Smooth muscle cell (in vitro differentiated cells): ENCODE data around the gene CHCHD6. TPM values are rescaled to one million over a fixed set of nuclear protein-coding genes. Genes with fewer than 3 reads are reported as not detected.

Experiments used
- DNase-seq: peaks from one replicate; lab custom pipeline; 2025; ENCODE audit not compliant: unreplicated experiment; lab: John Stamatoyannopoulos, UW
- H2AFZ ChIP-seq: fragments of 200-600 bp; sonication (generic); 2 replicates; pipeline ENCODE4 v1.6.0; 2016; ENCODE audit warnings: antibody characterized with exemption, low read depth, mild to moderate bottlenecking
- H3F3A ChIP-seq: fragments of 200-600 bp; sonication (generic); 2 replicates; pipeline ENCODE4 v1.6.0; 2017; ENCODE audit warnings: antibody characterized with exemption, low read depth
- H3K27ac ChIP-seq: fragments of 200-600 bp; sonication (generic); 2 replicates; pipeline ENCODE4 v1.5.1; 2016; ENCODE audit warnings: low read depth, mild to moderate bottlenecking
- H3K27me3 ChIP-seq: fragments of 200-600 bp; sonication (generic); 2 replicates; pipeline ENCODE4 v1.6.1; 2016; ENCODE audit warnings: low read depth, mild to moderate bottlenecking
- H3K36me3 ChIP-seq: fragments of 200-600 bp; sonication (generic); 2 replicates; pipeline ENCODE4 v1.5.1; 2016; ENCODE audit warnings: low read depth
- H3K4me1 ChIP-seq: fragments of 200-600 bp; sonication (generic); 2 replicates; pipeline ENCODE4 v1.5.1; 2016; ENCODE audit warnings: low read depth
- H3K4me2 ChIP-seq: fragments of 200-600 bp; sonication (generic); 2 replicates; pipeline ENCODE4 v1.6.0; 2016; ENCODE audit warnings: mild to moderate bottlenecking
- H3K4me3 ChIP-seq: fragments of 200-600 bp; sonication (generic); 2 replicates; pipeline ENCODE4 v1.5.1; 2016; ENCODE audit warnings: mild to moderate bottlenecking
- H3K79me2 ChIP-seq: fragments of 200-600 bp; sonication (generic); 2 replicates; pipeline ENCODE4 v1.6.0; 2016; ENCODE audit warnings: low read depth, mild to moderate bottlenecking
- H3K9ac ChIP-seq: fragments of 200-600 bp; sonication (generic); 2 replicates; pipeline ENCODE4 v1.6.0; 2016; ENCODE audit warnings: low read depth
- H3K9me3 ChIP-seq: fragments of 200-600 bp; sonication (generic); replicated peaks from 2 replicates; pipeline ENCODE4 v1.5.1; 2016; ENCODE audit warnings: low read depth
- H4K20me1 ChIP-seq: fragments of 200-600 bp; sonication (generic); 2 replicates; pipeline ENCODE4 v1.6.0; 2016; ENCODE audit warnings: low read depth
- CTCF ChIP-seq: fragments of 200-600 bp; sonication (generic); IDR thresholded peaks from 2 replicates; pipeline ENCODE4 v1.5.1; 2017; ENCODE audit warnings: borderline replicate concordance, mild to moderate bottlenecking, antibody characterized with exemption; ENCODE audit not compliant: insufficient read depth, poor library complexity, severe bottlenecking
- WGBS: methylation state at CpG from one replicate; pipeline ENCODE4 v1.1.7; 2016; ENCODE audit warnings: low lambda C conversion rate; 5-methylcytosine and 5-hydroxymethylcytosine counted together
- polyA plus RNA-seq: library from polyadenylated mRNA; unstranded; fragments of >200 nt; fragmentation: Nextera tagmentation; extraction: Ambion mirVana; gene quantifications from 2 replicates; pipeline ENCODE4 v1.2.1, GENCODE V29; 2016
- total RNA-seq: library from RNA; depleted of rRNA; stranded (reverse); fragments of >200 nt; gene quantifications from 2 replicates; pipeline ENCODE4 v1.2.3, GENCODE V29; 2014

The CHCHD6 gene
- total and polyA plus RNA-seq, 2 experiments from 2014 or later, result 6.7 to 27.2 TPM

- 93% methylated on average over 8 of the region's 8 CpGs for WGBS
- Histone ChIP-seq H3K4me1 (no peaks in the 10 kb centered on the region), H3K27ac (no peak overlapping the region), H3K36me3 (no peaks in the 10 kb centered on the region), H3K79me2 (no peaks in the 10 kb centered on the region), H3K9me3 (no peaks in the 10 kb centered on the region), H2AFZ (no peak overlapping the region), H4K20me1 (no peaks in the 10 kb centered on the region), H3K4me3 (no peak overlapping the region), H3K4me2 (no peak overlapping the region), H3K27me3 (peaks cover 27% of the 10 kb centered on the region), H3K9ac (no peak overlapping the region), H3F3A (no peaks in the 10 kb centered on the region)
- TF ChIP-seq CTCF, result no peak
- DNase-seq, result no peak
Observed at GRCh38 chr3:126663750-126664149, 40.3 kb upstream of the CHCHD6 start.

- H3K9me3 ChIP-seq, result no peaks in the 10 kb centered on the region
- no peak overlapping the region for H2AFZ ChIP-seq
- no peak overlapping the region for H3K27ac ChIP-seq
- DNase-seq, result no peak
- TF ChIP-seq CTCF, result no peak
- no peaks in the 10 kb centered on the region for H3K36me3 ChIP-seq
- H3K4me2 ChIP-seq, result no peak overlapping the region
- no peak overlapping the region for H3K4me3 ChIP-seq
- no peaks in the 10 kb centered on the region for H3K4me1 ChIP-seq
- H3K79me2 ChIP-seq, result no peaks in the 10 kb centered on the region
- no peak overlapping the region for H3K9ac ChIP-seq
- H3F3A ChIP-seq, result no peaks in the 10 kb centered on the region
- peaks cover 25% of the 10 kb centered on the region for H3K27me3 ChIP-seq
- WGBS, result 71% methylated on average over 5 of the region's 5 CpGs
- no peaks in the 10 kb centered on the region for H4K20me1 ChIP-seq
Observed at GRCh38 chr3:126664591-126665214, 39.3 kb upstream of the CHCHD6 start.

GRCh38 chr3:126665221-126665936, 38.7 kb upstream of the CHCHD6 start:
- no peak overlapping the region for H3K27ac ChIP-seq
- H3K9me3 ChIP-seq, result no peaks in the 10 kb centered on the region
- no peaks in the 10 kb centered on the region for H4K20me1 ChIP-seq
- H3K4me1 ChIP-seq, result no peaks in the 10 kb centered on the region
- TF ChIP-seq CTCF, result no peak
- H3K4me2 ChIP-seq, result no peak overlapping the region
- H3F3A ChIP-seq, result no peaks in the 10 kb centered on the region
- no peak for DNase-seq
- H3K4me3 ChIP-seq, result no peak overlapping the region
- no peaks in the 10 kb centered on the region for H3K36me3 ChIP-seq
- H3K79me2 ChIP-seq, result no peaks in the 10 kb centered on the region
- H3K27me3 ChIP-seq, result peaks cover 18% of the 10 kb centered on the region
- 91% methylated on average over 6 of the region's 6 CpGs for WGBS
- H2AFZ ChIP-seq, result no peak overlapping the region
- no peak overlapping the region for H3K9ac ChIP-seq
